ENCODE data around the gene USP7. TPM values are rescaled to one million over a fixed set of nuclear protein-coding genes. Genes with fewer than 3 reads are reported as not detected.

The USP7 gene
- total RNA-seq, 3 donors from 2014 or later: 87.9 to 156 (median 118) TPM

DNA sequence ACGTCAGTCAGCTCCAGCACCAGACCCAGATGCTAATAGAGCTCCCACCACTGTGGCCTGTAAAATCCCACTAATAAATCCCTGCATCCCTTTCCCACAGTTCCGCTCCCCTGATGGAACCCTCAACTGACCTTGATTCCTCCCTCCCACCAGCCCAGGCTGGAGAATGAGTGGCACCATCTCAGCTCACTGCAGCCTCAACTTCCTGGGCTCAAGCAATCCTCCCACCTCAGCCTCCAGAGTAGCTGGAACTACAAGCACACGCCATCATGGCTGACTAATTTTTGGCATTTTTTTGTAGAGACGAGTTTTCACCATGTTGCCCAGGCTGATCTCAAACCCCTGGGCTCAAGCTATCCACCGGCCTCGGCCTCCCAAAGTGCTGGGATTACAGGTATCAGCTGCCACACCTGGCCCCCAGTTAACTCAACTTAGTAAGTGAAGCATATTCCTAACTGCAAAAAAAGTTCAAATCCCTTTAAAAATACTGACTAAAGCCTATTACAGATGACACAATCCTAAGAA is 15.6 kb downstream of the USP7 start:
- H3K4me3 ChIP-seq: no peak overlapping the region
- intact Hi-C loops (cut with DNase I; ENCODE audit: low total_unique reads): no loop called here
- no peaks in the 10 kb centered on the region for H3K36me3 ChIP-seq
- H3K9me3 ChIP-seq: no peaks in the 10 kb centered on the region
- no peaks in the 10 kb centered on the region for H3K27me3 ChIP-seq
- no peak overlapping the region for H3K27ac ChIP-seq
- no peak for TF ChIP-seq POLR2AphosphoS5 (IDR thresholded peaks at IDR 0.05)
- no peak for TF ChIP-seq POLR2A (IDR thresholded peaks at IDR 0.05)
- TF ChIP-seq CTCF (IDR thresholded peaks at IDR 0.05): no peak
- peaks cover 0 to 5% of the 10 kb centered on the region in 2 donors for H3K4me1 ChIP-seq
- no peak for DNase-seq (ENCODE audit: low spot score in 2 of 2)

DNA sequence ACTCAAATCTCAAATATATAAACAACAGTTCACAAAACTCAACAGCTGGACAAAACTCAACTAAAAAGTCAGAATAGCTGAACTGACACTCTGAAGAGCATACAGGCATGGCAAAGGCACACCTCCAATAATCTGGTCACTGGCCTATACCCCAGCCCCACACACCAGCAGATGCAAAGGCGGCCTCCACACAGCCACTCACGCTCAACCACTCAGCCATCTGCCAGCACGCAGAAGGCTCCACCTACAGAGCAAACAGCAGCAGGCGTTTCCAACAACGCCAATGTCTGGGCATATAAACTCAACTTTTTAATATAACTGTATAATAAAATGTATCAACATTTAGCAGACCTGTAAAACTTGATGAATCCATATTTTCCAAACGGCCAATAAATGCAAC is 17.2 kb downstream of the USP7 start:
- peaks cover 0 to 9% of the 10 kb centered on the region in 2 donors for H3K4me1 ChIP-seq
- no peak for TF ChIP-seq CTCF (IDR thresholded peaks at IDR 0.05)
- no peak for TF ChIP-seq POLR2AphosphoS5 (IDR thresholded peaks at IDR 0.05)
- TF ChIP-seq POLR2A (IDR thresholded peaks at IDR 0.05): no peak
- H3K9me3 ChIP-seq: no peaks in the 10 kb centered on the region
- no peak overlapping the region for H3K27ac ChIP-seq
- intact Hi-C loops (cut with DNase I; ENCODE audit: low total_unique reads): no loop called here
- no peaks in the 10 kb centered on the region for H3K36me3 ChIP-seq
- H3K27me3 ChIP-seq: no peaks in the 10 kb centered on the region
- no peak overlapping the region for H3K4me3 ChIP-seq
- no peak for DNase-seq (ENCODE audit: low spot score in 2 of 2)

- H3K27ac ChIP-seq: no peak overlapping the region
- H3K27me3 ChIP-seq: no peaks in the 10 kb centered on the region
- no peaks in the 10 kb centered on the region for H3K9me3 ChIP-seq
- TF ChIP-seq POLR2AphosphoS5 (IDR thresholded peaks at IDR 0.05) (no peak), CTCF (IDR thresholded peaks at IDR 0.05) (no peak)
- H3K4me1 ChIP-seq: peaks cover 0 to 9% of the 10 kb centered on the region in 2 donors
- H3K36me3 ChIP-seq: no peaks in the 10 kb centered on the region
- intact Hi-C loops (cut with DNase I; ENCODE audit: low total_unique reads): no loop called here
- no peak for DNase-seq (ENCODE audit: low spot score in 2 of 2)
- no peak overlapping the region for H3K4me3 ChIP-seq
Measured at GRCh38 chr16:8945626-8946296, 17.9 kb downstream of the USP7 start.

DNA sequence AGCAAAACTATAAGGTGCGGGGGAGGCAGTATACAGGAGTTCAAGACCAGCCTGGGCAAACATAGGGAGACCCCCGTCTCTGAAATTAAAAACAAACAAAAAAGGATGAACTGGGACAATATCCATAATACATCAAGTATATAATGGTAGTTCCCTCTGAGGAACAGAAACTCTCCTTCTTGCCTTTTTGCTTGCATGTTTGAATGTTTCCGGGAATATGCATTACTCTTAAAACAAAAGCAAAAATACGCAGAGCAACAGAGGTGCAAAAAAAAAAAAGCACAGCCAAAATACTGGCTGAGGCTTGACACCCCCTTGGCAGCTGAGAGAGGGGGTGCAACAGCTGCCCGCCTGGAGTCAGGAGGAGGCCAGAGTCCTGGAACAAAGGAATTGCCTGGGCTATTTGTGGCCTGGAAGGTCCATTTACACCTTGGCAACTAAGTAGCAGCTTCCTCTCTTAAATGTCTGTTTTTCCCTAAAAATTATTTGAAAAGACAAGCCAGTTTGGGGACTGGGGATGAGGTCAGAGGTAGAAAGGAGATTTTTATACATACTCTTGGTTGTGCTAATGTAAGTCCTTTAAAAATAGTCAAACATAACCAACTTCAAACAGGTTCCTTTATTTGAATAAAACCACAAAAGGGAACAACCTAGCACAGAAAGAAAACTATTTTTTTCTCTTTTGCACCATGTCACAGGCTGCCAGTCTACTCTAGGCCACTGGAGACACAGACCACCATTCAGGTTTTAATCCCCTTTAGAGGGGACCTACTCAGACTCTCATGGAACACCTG is 19.5 kb downstream of the USP7 start:
- Histone ChIP-seq H3K4me1 (peaks cover 0 to 9% of the 10 kb centered on the region in 2 donors), H3K4me3 (no peak overlapping the region), H3K9me3 (no peaks in the 10 kb centered on the region), H3K27me3 (no peaks in the 10 kb centered on the region), H3K27ac (no peak overlapping the region), H3K36me3 (no peaks in the 10 kb centered on the region)
- TF ChIP-seq CTCF (IDR thresholded peaks at IDR 0.05) (no peak), POLR2AphosphoS5 (IDR thresholded peaks at IDR 0.05) (no peak), POLR2A (IDR thresholded peaks at IDR 0.05) (no peak)
- no peak for DNase-seq (ENCODE audit: low spot score in 2 of 2)
- intact Hi-C loops (cut with DNase I; ENCODE audit: low total_unique reads): no loop called here

Data from breast epithelium (tissue), 4 donors.